ENCODE results near the gene CD96.

CD96 gene

GRCh38 chr3:111578867-111579266 lies 36.9 kb downstream of the CD96 start:
- no peaks in the 10 kb centered on the region for H3K27me3 Mint-ChIP-seq
- no peak overlapping the region for H3K4me3 Mint-ChIP-seq
- no peaks in the 10 kb centered on the region for H3K9me3 Mint-ChIP-seq
- ATAC-seq, result no peak
- no peaks in the 10 kb centered on the region for H3K36me3 Mint-ChIP-seq
- peaks cover 18% of the 10 kb centered on the region for H3K4me1 Mint-ChIP-seq
- peak overlapping the region; percentile 17 for H3K27ac Mint-ChIP-seq

GRCh38 chr3:111579495-111579894 lies 37.5 kb downstream of the CD96 start:
- H3K27me3 Mint-ChIP-seq, result no peaks in the 10 kb centered on the region
- no peaks in the 10 kb centered on the region for H3K9me3 Mint-ChIP-seq
- H3K36me3 Mint-ChIP-seq, result no peaks in the 10 kb centered on the region
- peaks cover 18% of the 10 kb centered on the region for H3K4me1 Mint-ChIP-seq
- H3K4me3 Mint-ChIP-seq, result no peak overlapping the region
- ATAC-seq, result peak; percentile 49
- H3K27ac Mint-ChIP-seq, result peak overlapping the region; percentile 17

- H3K27me3 Mint-ChIP-seq, result no peaks in the 10 kb centered on the region
- H3K4me1 Mint-ChIP-seq, result peaks cover 18% of the 10 kb centered on the region
- peaks cover under 1% of the 10 kb centered on the region for H3K9me3 Mint-ChIP-seq
- no peak for ATAC-seq
- H3K36me3 Mint-ChIP-seq, result peaks cover 5% of the 10 kb centered on the region
- no peak overlapping the region for H3K4me3 Mint-ChIP-seq
- no peak overlapping the region for H3K27ac Mint-ChIP-seq
Measured at GRCh38 chr3:111581403-111582119, 39.6 kb downstream of the CD96 start.

GRCh38 chr3:111582120-111582474 lies 40.1 kb downstream of the CD96 start:
- no peak overlapping the region for H3K27ac Mint-ChIP-seq
- H3K27me3 Mint-ChIP-seq, result no peaks in the 10 kb centered on the region
- no peak overlapping the region for H3K4me3 Mint-ChIP-seq
- ATAC-seq, result no peak
- H3K4me1 Mint-ChIP-seq, result peaks cover 18% of the 10 kb centered on the region
- peaks cover 5% of the 10 kb centered on the region for H3K36me3 Mint-ChIP-seq
- H3K9me3 Mint-ChIP-seq, result peaks cover 3% of the 10 kb centered on the region

- peaks cover 5% of the 10 kb centered on the region for H3K36me3 Mint-ChIP-seq
- H3K27me3 Mint-ChIP-seq, result no peaks in the 10 kb centered on the region
- no peak overlapping the region for H3K27ac Mint-ChIP-seq
- H3K9me3 Mint-ChIP-seq, result peaks cover 3% of the 10 kb centered on the region
- peaks cover 11% of the 10 kb centered on the region for H3K4me1 Mint-ChIP-seq
- no peak for ATAC-seq
- H3K4me3 Mint-ChIP-seq, result no peak overlapping the region
Measured at GRCh38 chr3:111584744-111585143, 42.7 kb downstream of the CD96 start.

- H3K4me1 Mint-ChIP-seq, result peaks cover 11% of the 10 kb centered on the region
- H3K27me3 Mint-ChIP-seq, result no peaks in the 10 kb centered on the region
- H3K36me3 Mint-ChIP-seq, result peaks cover 5% of the 10 kb centered on the region
- no peak overlapping the region for H3K27ac Mint-ChIP-seq
- ATAC-seq, result no peak
- H3K9me3 Mint-ChIP-seq, result peaks cover 3% of the 10 kb centered on the region
- no peak overlapping the region for H3K4me3 Mint-ChIP-seq
Measured at GRCh38 chr3:111585217-111585616, 43.2 kb downstream of the CD96 start.

GRCh38 chr3:111588527-111588926 lies 46.5 kb downstream of the CD96 start:
- Mint-ChIP-seq H3K27ac (no peak overlapping the region), H3K4me3 (no peak overlapping the region), H3K36me3 (peaks cover 14% of the 10 kb centered on the region), H3K9me3 (peaks cover 3% of the 10 kb centered on the region), H3K4me1 (peaks cover 27% of the 10 kb centered on the region), H3K27me3 (peaks cover 4% of the 10 kb centered on the region)
- no peak for ATAC-seq

- peaks cover 3% of the 10 kb centered on the region for H3K9me3 Mint-ChIP-seq
- H3K4me3 Mint-ChIP-seq, result no peak overlapping the region
- H3K27me3 Mint-ChIP-seq, result peaks cover 9% of the 10 kb centered on the region
- H3K4me1 Mint-ChIP-seq, result peaks cover 37% of the 10 kb centered on the region
- peak overlapping the region; percentile 26 for H3K27ac Mint-ChIP-seq
- peaks cover 22% of the 10 kb centered on the region for H3K36me3 Mint-ChIP-seq
- ATAC-seq, result no peak
Measured at GRCh38 chr3:111589303-111590142, 47.5 kb downstream of the CD96 start.

- H3K36me3 Mint-ChIP-seq, result peaks cover 17% of the 10 kb centered on the region
Measured at GRCh38 chr3:111590143-111590491, 48.1 kb downstream of the CD96 start.

GRCh38 chr3:111591555-111591954 lies 49.6 kb downstream of the CD96 start:
- Mint-ChIP-seq H3K4me3 (no peak overlapping the region), H3K9me3 (peaks cover 3% of the 10 kb centered on the region), H3K27ac (no peak overlapping the region), H3K36me3 (peaks cover 17% of the 10 kb centered on the region), H3K27me3 (peaks cover 9% of the 10 kb centered on the region), H3K4me1 (peaks cover 52% of the 10 kb centered on the region)
- no peak for ATAC-seq

More at GRCh38 chr3:111590143-111590491, 48.1 kb downstream of the CD96 start:
- Mint-ChIP-seq H3K4me1 (peaks cover 43% of the 10 kb centered on the region), H3K27me3 (peaks cover 9% of the 10 kb centered on the region), H3K9me3 (peaks cover 3% of the 10 kb centered on the region), H3K27ac (no peak overlapping the region), H3K4me3 (no peak overlapping the region)
- no peak for ATAC-seq

- H3K36me3 Mint-ChIP-seq, result peaks cover 17% of the 10 kb centered on the region
- H3K4me1 Mint-ChIP-seq, result peaks cover 52% of the 10 kb centered on the region
- peak overlapping the region; percentile 72 for H3K4me3 Mint-ChIP-seq
- peaks cover 9% of the 10 kb centered on the region for H3K27me3 Mint-ChIP-seq
- no peak for ATAC-seq
- peak overlapping the region; percentile 38 for H3K27ac Mint-ChIP-seq
- no peaks in the 10 kb centered on the region for H3K9me3 Mint-ChIP-seq
Measured at GRCh38 chr3:111592143-111592542, 50.1 kb downstream of the CD96 start.

GRCh38 chr3:111592936-111593335 lies 50.9 kb downstream of the CD96 start:
- Mint-ChIP-seq H3K27ac (peak overlapping the region; percentile 82), H3K4me1 (peaks cover 52% of the 10 kb centered on the region), H3K36me3 (peaks cover 17% of the 10 kb centered on the region), H3K4me3 (peak overlapping the region; percentile 72), H3K27me3 (peaks cover 9% of the 10 kb centered on the region), H3K9me3 (no peaks in the 10 kb centered on the region)
- no peak for ATAC-seq

- Mint-ChIP-seq H3K36me3 (peaks cover 17% of the 10 kb centered on the region), H3K4me3 (peak overlapping the region; percentile 72), H3K27me3 (peaks cover 9% of the 10 kb centered on the region), H3K4me1 (peaks cover 52% of the 10 kb centered on the region), H3K9me3 (no peaks in the 10 kb centered on the region), H3K27ac (peak overlapping the region; percentile 82)
- ATAC-seq, result peak; percentile 4
Measured at GRCh38 chr3:111593666-111594065, 51.7 kb downstream of the CD96 start.

GRCh38 chr3:111594205-111594604 lies 52.2 kb downstream of the CD96 start:
- H3K27ac Mint-ChIP-seq, result peak overlapping the region; percentile 82
- ATAC-seq, result peak; percentile 86
- H3K9me3 Mint-ChIP-seq, result no peaks in the 10 kb centered on the region
- peaks cover 52% of the 10 kb centered on the region for H3K4me1 Mint-ChIP-seq
- peak overlapping the region; percentile 72 for H3K4me3 Mint-ChIP-seq
- H3K27me3 Mint-ChIP-seq, result peaks cover 9% of the 10 kb centered on the region
- peaks cover 17% of the 10 kb centered on the region for H3K36me3 Mint-ChIP-seq

- Mint-ChIP-seq H3K36me3 (peaks cover 17% of the 10 kb centered on the region), H3K27ac (peak overlapping the region; percentile 82), H3K4me3 (peak overlapping the region; percentile 70), H3K4me1 (peaks cover 46% of the 10 kb centered on the region), H3K27me3 (peaks cover 9% of the 10 kb centered on the region), H3K9me3 (no peaks in the 10 kb centered on the region)
- ATAC-seq, result peak; percentile 40
Measured at GRCh38 chr3:111594781-111595180, 52.8 kb downstream of the CD96 start.

GRCh38 chr3:111595232-111595631 lies 53.2 kb downstream of the CD96 start, which contains the start of gene ZBED2:
Gene ZBED2 (minus strand): TSS chr3:111595346. CDS start chr3:111594201, 1,145 bp downstream.
- Mint-ChIP-seq H3K36me3 (peaks cover 17% of the 10 kb centered on the region), H3K9me3 (no peaks in the 10 kb centered on the region), H3K4me3 (peak within 1 kb of the TSS; percentile 72), H3K4me1 (peaks cover 41% of the 10 kb centered on the region), H3K27me3 (peaks cover 9% of the 10 kb centered on the region), H3K27ac (peak within 1 kb of the TSS; percentile 82)
- peak; percentile 76 for ATAC-seq

Measured in stimulated activated memory B cell treated with anti-CD40 and anti-IgM and Interleukin-4, amounts not matched to agents 10 μg/mL and 1 μg/mL and 100 μg/mL, for 72 hours (primary cell).